ENCODE results near the gene RFTN1. TPM values are rescaled to one million over a fixed set of nuclear protein-coding genes. Genes with fewer than 3 reads are reported as not detected.

RFTN1 gene
- total RNA-seq, 2 experiments from 2014 or later = 55.7 to 56.4 TPM

GRCh38 chr3:16484216-16484615 lies 29.3 kb downstream of the RFTN1 start:
- H3K27me3 Mint-ChIP-seq = no peaks in the 10 kb centered on the region
- ATAC-seq (ENCODE audit: poor library complexity) (no peak), DNase-seq (no peak)
- no peaks in the 10 kb centered on the region for H3K27me3 ChIP-seq (ENCODE audit: control insufficient read depth in 1 of 2, insufficient read depth in 2 of 2, low read length in 2 of 2)
- peaks cover 21% of the 10 kb centered on the region for H3K36me3 ChIP-seq (ENCODE audit: insufficient read depth, low read length)
- CTCF ChIA-PET = no interaction called here
- peaks cover 79% of the 10 kb centered on the region for H3K4me1 Mint-ChIP-seq (ENCODE audit: low read depth)
- H3K9me3 ChIP-seq (ENCODE audit: control insufficient read depth in 1 of 2, insufficient read depth in 1 of 2, low read length in 2 of 2) = no peaks in the 10 kb centered on the region
- H3K36me3 Mint-ChIP-seq (ENCODE audit: low read depth) = peaks cover 46% of the 10 kb centered on the region
- H3K4me3 Mint-ChIP-seq = no peak overlapping the region
- POLR2A ChIA-PET = interaction anchor here (3.1 to 6.3 kb wide), 2 partner anchors 12 to 28 kb away, joined by 37 to 38 read pairs; partner anchors contain the start of gene RFTN1
- H3K9me3 Mint-ChIP-seq = no peaks in the 10 kb centered on the region
- peak overlapping the region; percentile 91 for H3K27ac Mint-ChIP-seq
- TF ChIP-seq, protein P1, sequence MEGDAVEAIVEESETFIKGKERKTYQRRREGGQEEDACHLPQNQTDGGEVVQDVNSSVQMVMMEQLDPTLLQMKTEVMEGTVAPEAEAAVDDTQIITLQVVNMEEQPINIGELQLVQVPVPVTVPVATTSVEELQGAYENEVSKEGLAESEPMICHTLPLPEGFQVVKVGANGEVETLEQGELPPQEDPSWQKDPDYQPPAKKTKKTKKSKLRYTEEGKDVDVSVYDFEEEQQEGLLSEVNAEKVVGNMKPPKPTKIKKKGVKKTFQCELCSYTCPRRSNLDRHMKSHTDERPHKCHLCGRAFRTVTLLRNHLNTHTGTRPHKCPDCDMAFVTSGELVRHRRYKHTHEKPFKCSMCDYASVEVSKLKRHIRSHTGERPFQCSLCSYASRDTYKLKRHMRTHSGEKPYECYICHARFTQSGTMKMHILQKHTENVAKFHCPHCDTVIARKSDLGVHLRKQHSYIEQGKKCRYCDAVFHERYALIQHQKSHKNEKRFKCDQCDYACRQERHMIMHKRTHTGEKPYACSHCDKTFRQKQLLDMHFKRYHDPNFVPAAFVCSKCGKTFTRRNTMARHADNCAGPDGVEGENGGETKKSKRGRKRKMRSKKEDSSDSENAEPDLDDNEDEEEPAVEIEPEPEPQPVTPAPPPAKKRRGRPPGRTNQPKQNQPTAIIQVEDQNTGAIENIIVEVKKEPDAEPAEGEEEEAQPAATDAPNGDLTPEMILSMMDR (IDR thresholded peaks at IDR 0.05) = no peak
- peaks cover 35% of the 10 kb centered on the region for H3K4me1 ChIP-seq (ENCODE audit: insufficient read depth, low read length)
- no peak overlapping the region for H3K4me3 ChIP-seq (ENCODE audit: low read length)
- intact Hi-C loops (cut with DNase I, micrococcal nuclease) = loop anchor here (2.0 to 5.0 kb wide), 2 partner anchors 13 to 107 kb away; no protein-coding TSS in a partner anchor
- peak overlapping the region in 1 of 2 donors; percentile 71 for H3K27ac ChIP-seq (ENCODE audit: low read depth in 1 of 2, low read length in 2 of 2)

DNA sequence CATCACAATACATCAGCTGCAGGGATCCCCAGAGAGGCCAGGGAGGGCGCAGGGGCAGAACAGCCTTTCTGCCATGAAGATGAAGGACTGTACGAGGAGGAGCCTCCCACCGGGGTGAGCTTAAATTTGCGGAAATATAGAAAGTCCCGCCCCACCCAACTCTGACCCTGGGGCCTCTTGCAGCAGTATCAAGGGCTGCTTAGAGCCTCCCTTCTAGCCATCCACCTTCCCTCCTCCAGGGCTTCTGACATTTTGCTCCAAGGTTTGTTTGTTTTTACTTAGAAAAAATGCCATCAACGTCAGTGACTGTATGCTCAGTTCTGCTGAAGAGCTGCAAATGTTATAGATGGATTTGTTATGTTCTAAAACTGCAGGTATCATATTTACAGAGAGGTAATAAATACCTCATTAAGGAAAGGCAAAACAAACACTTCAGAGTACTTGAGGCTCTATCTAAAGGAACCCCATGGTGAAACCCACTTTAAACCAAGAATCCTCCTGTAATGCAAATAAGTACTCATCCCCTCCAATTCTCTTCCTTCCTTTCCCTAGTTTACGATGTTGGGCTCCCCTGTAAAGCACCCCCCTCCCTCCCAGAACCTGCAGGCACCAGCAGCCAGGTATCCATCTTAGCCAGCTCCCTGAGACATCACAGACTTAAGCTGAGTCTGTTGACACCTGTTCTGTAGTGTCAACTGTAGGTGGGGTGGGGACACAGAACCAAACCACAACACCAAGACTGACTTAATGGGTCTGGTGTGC lies 30.5 kb downstream of the RFTN1 start:
- H3K27me3 Mint-ChIP-seq = no peaks in the 10 kb centered on the region
- peaks cover 83% of the 10 kb centered on the region for H3K4me1 Mint-ChIP-seq (ENCODE audit: low read depth)
- Histone ChIP-seq H3K36me3 (ENCODE audit: insufficient read depth, low read length) (peaks cover 18% of the 10 kb centered on the region), H3K4me3 (ENCODE audit: low read length) (no peak overlapping the region), H3K4me1 (ENCODE audit: insufficient read depth, low read length) (peaks cover 44% of the 10 kb centered on the region), H3K27me3 (ENCODE audit: control insufficient read depth in 1 of 2, insufficient read depth in 2 of 2, low read length in 2 of 2) (no peaks in the 10 kb centered on the region), H3K27ac (ENCODE audit: low read depth in 1 of 2, low read length in 2 of 2) (peak overlapping the region; percentile 56 to 71), H3K9me3 (ENCODE audit: control insufficient read depth in 1 of 2, insufficient read depth in 1 of 2, low read length in 2 of 2) (no peaks in the 10 kb centered on the region)
- DNase-seq = peak in 12 of 14 experiments; percentile 10 to 71 (median 40)
- H3K9me3 Mint-ChIP-seq = no peaks in the 10 kb centered on the region
- peak; percentile 72 for ATAC-seq (ENCODE audit: poor library complexity)
- TF ChIP-seq, protein P1 (IDR thresholded peaks at IDR 0.05) = no peak
- H3K4me3 Mint-ChIP-seq = peak overlapping the region; percentile 81
- intact Hi-C loops (cut with DNase I, micrococcal nuclease) = loop anchor here in 1 of 2 experiments (5.0 kb wide), 1 partner anchor 106 kb away; no protein-coding TSS in a partner anchor
- CTCF ChIA-PET = interaction anchor here (0.6 to 2.8 kb wide), 4 partner anchors 12 to 193 kb away, joined by 3 to 6 read pairs (median 4); no protein-coding TSS in a partner anchor
- POLR2A ChIA-PET = interaction anchor here (0.9 to 6.3 kb wide), 14 partner anchors 13 to 197 kb away, joined by 3 to 38 read pairs (median 6); partner anchors contain the start of gene RFTN1
- peak overlapping the region; percentile 91 for H3K27ac Mint-ChIP-seq
- peaks cover 47% of the 10 kb centered on the region for H3K36me3 Mint-ChIP-seq (ENCODE audit: low read depth)

DNA sequence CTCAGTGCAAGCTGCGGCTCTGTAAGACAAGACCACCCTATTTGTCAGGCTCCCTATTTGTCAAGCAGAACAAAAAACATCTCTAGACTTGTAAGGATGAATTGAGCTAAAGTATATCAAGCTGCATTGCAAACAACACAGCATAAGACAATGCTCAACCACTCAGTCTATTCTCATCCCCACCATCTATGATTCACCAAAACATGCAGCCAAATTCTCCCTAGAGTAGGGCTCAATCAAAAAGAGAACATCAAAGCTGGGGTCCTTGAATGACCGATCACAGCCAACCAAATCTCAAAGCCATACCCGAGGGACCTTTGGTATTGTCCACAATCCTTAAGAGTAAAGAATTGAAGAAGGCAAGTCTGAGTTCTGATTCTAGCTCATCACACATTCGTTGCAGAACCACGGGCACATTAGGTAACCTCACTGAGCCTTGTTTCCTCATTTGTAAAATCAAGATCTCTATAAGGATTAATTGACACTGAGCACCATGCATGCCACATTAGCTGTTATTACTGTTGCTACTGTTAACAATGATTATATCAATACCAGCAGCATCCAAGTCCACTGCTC lies 31.2 kb downstream of the RFTN1 start:
- no peaks in the 10 kb centered on the region for H3K9me3 ChIP-seq (ENCODE audit: control insufficient read depth in 1 of 2, insufficient read depth in 1 of 2, low read length in 2 of 2)
- POLR2A ChIA-PET = interaction anchor here (0.9 to 6.3 kb wide), 15 partner anchors 14 to 196 kb away, joined by 3 to 38 read pairs (median 6); partner anchors contain the start of gene RFTN1
- peaks cover 13% of the 10 kb centered on the region for H3K36me3 ChIP-seq (ENCODE audit: insufficient read depth, low read length)
- no peaks in the 10 kb centered on the region for H3K27me3 Mint-ChIP-seq
- TF ChIP-seq, protein P1 (IDR thresholded peaks at IDR 0.05) = no peak
- H3K4me1 Mint-ChIP-seq (ENCODE audit: low read depth) = peaks cover 88% of the 10 kb centered on the region
- H3K27me3 ChIP-seq (ENCODE audit: control insufficient read depth in 1 of 2, insufficient read depth in 2 of 2, low read length in 2 of 2) = no peaks in the 10 kb centered on the region
- H3K27ac ChIP-seq (ENCODE audit: low read depth in 1 of 2, low read length in 2 of 2) = peak overlapping the region; percentile 56 to 71
- intact Hi-C loops (cut with DNase I, micrococcal nuclease) = loop anchor here in 1 of 2 experiments (5.0 kb wide), 1 partner anchor 105 kb away; no protein-coding TSS in a partner anchor
- peak; percentile 14 for ATAC-seq (ENCODE audit: poor library complexity)
- H3K4me3 ChIP-seq (ENCODE audit: low read length) = no peak overlapping the region
- CTCF ChIA-PET = interaction anchor here (1.2 to 2.8 kb wide), 3 partner anchors 12 to 192 kb away, joined by 3 to 6 read pairs (median 4); no protein-coding TSS in a partner anchor
- DNase-seq = no peak
- peak overlapping the region; percentile 91 for H3K27ac Mint-ChIP-seq
- peaks cover 46% of the 10 kb centered on the region for H3K4me1 ChIP-seq (ENCODE audit: insufficient read depth, low read length)
- H3K4me3 Mint-ChIP-seq = peak overlapping the region; percentile 81
- peaks cover 1% of the 10 kb centered on the region for H3K9me3 Mint-ChIP-seq
- peaks cover 52% of the 10 kb centered on the region for H3K36me3 Mint-ChIP-seq (ENCODE audit: low read depth)

Measured in CD4-positive, alpha-beta T cell (primary cell).